OCI-LY7 (cell line): ENCODE measurements around the gene ETFB.

Experiments
- CTCF ChIP-seq: fragments of 200-600 bp; sonication (generic); conservative IDR thresholded peaks from 2 replicates; pipeline ENCODE4 v1.5.1; 2014; ENCODE audit warnings: mild to moderate bottlenecking, antibody characterized with exemption, low read length, moderate library complexity, mixed read lengths
- EZH2phosphoT487 ChIP-seq: fragments of 200-600 bp; sonication (generic); IDR thresholded peaks from 2 replicates; pipeline ENCODE4 v1.6.1; 2018; ENCODE audit warnings: low read depth, borderline replicate concordance, mild to moderate bottlenecking, mixed run types, antibody characterized with exemption, low read length, moderate library complexity, mixed read lengths

GRCh38 chr19:51356159-51356801, 9.9 kb downstream of the ETFB start:
- TF ChIP-seq CTCF (no peak), EZH2phosphoT487 (no peak)
